HEK293T (cell line): Measurements from ENCODE around the gene CMYA5.
A peak's percentile ranks its signal among the peaks of the same experiment; 100 is the strongest.

Experiments
- CTCF ChIA-PET: fragments of 350-600 bp; formaldehyde crosslinking; extraction: SDS; loops from one replicate; lab custom pipeline; 2021; ENCODE audit warnings: antibody characterized with exemption, inconsistent platforms; lab: Yijun Ruan, JAX
- POLR2A ChIA-PET: fragments of 350-600 bp; formaldehyde crosslinking; extraction: SDS; loops from one replicate; lab custom pipeline; 2020; ENCODE audit warnings: antibody characterized with exemption, inconsistent platforms; lab: Yijun Ruan, JAX
- DNase-seq: peaks from one replicate; pipeline ENCODE4 v3.0.0; 2012; ENCODE audit warnings: mixed read lengths; ENCODE audit errors: extremely low spot score
- ARNT ChIP-seq: fragments of 450-650 bp; IDR thresholded peaks from 2 replicates; pipeline ENCODE4 v1.6.1; 2017; ENCODE audit warnings: mild to moderate bottlenecking
- BHLHE40 ChIP-seq: fragments of 450-650 bp; IDR thresholded peaks from 2 replicates; pipeline ENCODE4 v1.6.1; 2016; ENCODE audit warnings: mild to moderate bottlenecking, moderate library complexity, borderline replicate concordance
- CTBP1 ChIP-seq: fragments of 450-650 bp; IDR thresholded peaks from 2 replicates; pipeline ENCODE4 v1.6.1; 2016; ENCODE audit warnings: borderline replicate concordance
- ELF4 ChIP-seq: fragments of 450-650 bp; IDR thresholded peaks from 2 replicates; pipeline ENCODE4 v1.6.1; 2017; ENCODE audit warnings: antibody characterized with exemption
- FOXA1 ChIP-seq: fragments of 450-650 bp; IDR thresholded peaks from 2 replicates; pipeline ENCODE4 v1.6.1; 2016; ENCODE audit warnings: mild to moderate bottlenecking
- FOXK2 ChIP-seq: fragments of 450-650 bp; IDR thresholded peaks from 2 replicates; pipeline ENCODE4 v1.6.1; 2016; ENCODE audit warnings: mild to moderate bottlenecking
- FOXM1 ChIP-seq: fragments of 450-650 bp; IDR thresholded peaks from 2 replicates; pipeline ENCODE4 v1.6.1; 2017; ENCODE audit warnings: mild to moderate bottlenecking, borderline replicate concordance
- HDGF ChIP-seq: fragments of 450-650 bp; IDR thresholded peaks from 2 replicates; pipeline ENCODE4 v1.6.1; 2017; ENCODE audit warnings: antibody characterized with exemption, borderline replicate concordance
- L3MBTL2 ChIP-seq: fragments of 450-650 bp; conservative IDR thresholded peaks from 2 replicates; pipeline ENCODE4 v1.6.1; 2016; ENCODE audit warnings: mild to moderate bottlenecking
- LEF1 ChIP-seq: fragments of 450-650 bp; IDR thresholded peaks from 2 replicates; pipeline ENCODE4 v1.6.1; 2017; ENCODE audit warnings: mild to moderate bottlenecking, borderline replicate concordance
- NFRKB ChIP-seq: fragments of 450-650 bp; IDR thresholded peaks from 2 replicates; pipeline ENCODE4 v1.6.1; 2016; ENCODE audit warnings: mild to moderate bottlenecking, moderate library complexity
- SP1 ChIP-seq: fragments of 450-650 bp; IDR thresholded peaks from 2 replicates; pipeline ENCODE4 v1.6.1; 2017
- SUZ12 ChIP-seq: fragments of 450-650 bp; IDR thresholded peaks from 2 replicates; pipeline ENCODE4 v1.6.1; 2016; ENCODE audit warnings: mild to moderate bottlenecking
- TARDBP ChIP-seq: fragments of 450-650 bp; IDR thresholded peaks from 2 replicates; pipeline ENCODE4 v1.6.1; 2016
- ZNF384 ChIP-seq: fragments of 450-650 bp; IDR thresholded peaks from 2 replicates; pipeline ENCODE4 v1.6.1; 2016
- TF ChIP-seq, protein P1 (sequence below): fragments of 450-650 bp; IDR thresholded peaks from 2 replicates; pipeline ENCODE4 v1.6.1; 2016

CMYA5 gene

GRCh38 chr5:79707535-79707934 lies 17.9 kb downstream of the CMYA5 start:
- DNase-seq, result no peak
- ChIA-PET POLR2A (no interaction called here), CTCF (no interaction called here)
- TF ChIP-seq BHLHE40, result no peak

- DNase-seq, result no peak
- TF ChIP-seq BHLHE40 (no peak), FOXK2 (no peak), HDGF (no peak), LEF1 (no peak), TARDBP (no peak), SP1 (no peak), L3MBTL2 (no peak), ZNF384 (no peak), ARNT (no peak), FOXA1 (no peak)
- TF ChIP-seq, protein P1, sequence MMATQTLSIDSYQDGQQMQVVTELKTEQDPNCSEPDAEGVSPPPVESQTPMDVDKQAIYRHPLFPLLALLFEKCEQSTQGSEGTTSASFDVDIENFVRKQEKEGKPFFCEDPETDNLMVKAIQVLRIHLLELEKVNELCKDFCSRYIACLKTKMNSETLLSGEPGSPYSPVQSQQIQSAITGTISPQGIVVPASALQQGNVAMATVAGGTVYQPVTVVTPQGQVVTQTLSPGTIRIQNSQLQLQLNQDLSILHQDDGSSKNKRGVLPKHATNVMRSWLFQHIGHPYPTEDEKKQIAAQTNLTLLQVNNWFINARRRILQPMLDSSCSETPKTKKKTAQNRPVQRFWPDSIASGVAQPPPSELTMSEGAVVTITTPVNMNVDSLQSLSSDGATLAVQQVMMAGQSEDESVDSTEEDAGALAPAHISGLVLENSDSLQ, result no peak
- ChIA-PET POLR2A (no interaction called here), CTCF (interaction anchor here (0.6 kb wide), 1 partner anchor 9 kb away, joined by 3 read pairs; no protein-coding TSS in a partner anchor)
Measured at GRCh38 chr5:79712741-79713140, 23.1 kb downstream of the CMYA5 start.

DNA sequence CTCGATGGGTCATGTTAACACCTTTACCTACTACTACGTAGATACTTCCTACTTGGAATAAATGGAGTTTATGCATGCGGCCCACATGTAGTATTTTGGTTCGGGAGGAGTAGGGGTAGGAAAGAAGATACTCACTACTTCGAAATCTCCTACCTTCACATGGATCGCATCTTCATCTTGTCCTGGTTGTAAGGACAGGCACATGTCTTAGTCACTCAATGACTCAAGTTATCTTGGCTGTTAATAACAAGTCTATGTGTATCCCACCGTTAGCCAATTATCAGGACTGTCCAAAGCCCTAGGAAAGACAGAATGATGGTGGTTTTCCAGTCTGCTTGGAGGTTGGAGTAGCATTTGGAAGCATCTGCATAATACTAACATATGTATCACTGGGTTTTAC lies 24.1 kb downstream of the CMYA5 start:
- no peak for DNase-seq
- ChIA-PET CTCF (no interaction called here), POLR2A (no interaction called here)
- TF ChIP-seq ARNT, result no peak
- TF ChIP-seq ZNF384, result no peak
- no peak for TF ChIP-seq LEF1
- no peak for TF ChIP-seq FOXA1
- TF ChIP-seq, protein P1, result no peak
- TF ChIP-seq FOXK2, result no peak
- TF ChIP-seq CTBP1, result no peak
- TF ChIP-seq ELF4, result no peak
- no peak for TF ChIP-seq SP1
- TF ChIP-seq TARDBP, result no peak
- no peak for TF ChIP-seq SUZ12
- no peak for TF ChIP-seq NFRKB
- TF ChIP-seq L3MBTL2, result no peak

DNA sequence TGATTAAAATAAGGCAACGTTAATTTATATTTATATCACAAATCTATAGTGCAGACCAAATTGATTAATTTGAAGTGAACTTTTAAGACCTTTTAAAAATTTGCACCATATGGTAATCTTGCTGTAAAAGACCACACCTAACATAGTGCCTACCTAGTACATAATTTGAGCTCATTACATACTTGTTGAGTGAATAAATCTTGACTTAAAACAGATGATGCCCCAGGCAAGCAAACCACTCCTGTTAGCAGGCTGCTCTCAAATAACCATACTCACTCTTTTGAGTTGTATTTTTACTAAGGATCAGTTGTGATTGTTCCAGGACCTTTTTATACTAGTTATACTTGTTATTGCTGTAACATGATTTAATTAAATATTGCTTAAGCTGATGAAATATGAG lies 27.2 kb downstream of the CMYA5 start:
- TF ChIP-seq TARDBP, result no peak
- no peak for DNase-seq
- POLR2A ChIA-PET, result interaction anchor here (0.5 kb wide), 1 partner anchor 11 kb away, joined by 3 read pairs; no protein-coding TSS in a partner anchor
- CTCF ChIA-PET, result interaction anchor here (2.0 kb wide), 1 partner anchor 14 kb away, joined by 8 read pairs; no protein-coding TSS in a partner anchor

DNA sequence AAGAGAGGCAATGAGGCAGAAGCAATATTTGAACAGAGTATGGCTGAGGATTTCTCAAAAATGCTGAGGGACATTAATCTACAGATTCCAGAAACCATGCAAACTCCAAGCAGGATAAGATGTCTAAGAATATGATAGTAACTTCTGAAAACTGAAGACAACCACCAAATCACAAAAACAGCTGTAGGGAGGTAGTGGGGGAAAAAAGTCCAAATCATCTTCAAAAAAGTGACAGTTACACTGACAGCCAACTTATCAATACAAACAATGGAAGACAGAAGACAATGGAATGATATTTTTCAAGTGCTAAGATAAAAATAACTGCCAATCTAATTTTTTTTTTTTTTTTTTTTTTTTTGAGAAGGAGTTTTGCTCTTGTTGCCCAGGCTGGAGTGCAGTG lies 30.5 kb downstream of the CMYA5 start:
- POLR2A ChIA-PET, result no interaction called here
- CTCF ChIA-PET, result no interaction called here
- DNase-seq, result no peak
- no peak for TF ChIP-seq TARDBP
- TF ChIP-seq, protein P1, result peak; percentile 41; the same call in 1 of the 2 replicates

DNA sequence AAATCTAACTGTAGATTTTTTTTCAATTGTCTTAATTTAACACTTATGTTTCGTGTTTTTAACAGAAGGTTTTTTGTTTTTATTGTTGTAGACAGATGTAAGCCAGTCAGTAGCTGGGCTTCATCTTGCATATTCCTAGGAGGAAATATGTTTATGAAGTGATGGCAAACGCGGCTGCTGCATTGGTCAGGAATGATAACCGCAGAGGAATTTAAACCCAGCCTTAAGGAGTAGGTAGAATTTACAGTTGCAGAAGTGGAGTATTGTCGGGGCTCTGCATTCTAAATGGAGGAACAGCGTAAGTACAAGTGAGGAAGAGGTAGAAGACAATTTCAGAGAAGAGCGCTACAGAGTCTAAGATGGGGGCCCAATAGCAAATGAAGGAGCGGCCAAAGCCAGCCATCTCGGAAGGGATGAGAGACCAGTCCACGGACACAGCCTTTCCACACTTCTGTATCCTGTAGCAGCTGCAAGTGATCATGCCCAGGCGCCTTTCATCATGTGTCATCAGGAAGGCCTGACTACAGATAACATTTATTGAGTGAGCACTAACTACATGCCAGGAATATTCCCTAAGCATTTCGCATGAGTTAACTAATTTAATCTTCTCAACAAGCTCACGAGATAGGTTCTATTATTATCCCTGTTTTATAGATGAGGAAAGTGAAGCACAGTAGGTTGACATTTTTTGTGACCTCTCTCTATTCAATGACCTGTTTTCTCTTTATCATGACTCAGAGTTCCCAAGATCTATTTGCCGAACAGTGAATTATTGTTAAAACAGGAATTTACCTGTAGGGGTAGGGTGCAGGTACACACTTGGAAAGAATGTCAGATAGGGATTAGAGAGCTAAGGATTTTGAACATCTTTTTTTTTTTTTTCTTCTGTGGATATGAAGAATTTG lies 38.1 kb downstream of the CMYA5 start:
- TF ChIP-seq ARNT (no peak), HDGF (no peak), BHLHE40 (no peak)
- DNase-seq, result no peak
- POLR2A ChIA-PET, result interaction anchor here (0.6 kb wide), 1 partner anchor 349 kb away, joined by 3 read pairs; no protein-coding TSS in a partner anchor
- CTCF ChIA-PET, result no interaction called here

GRCh38 chr5:79728396-79728795 lies 38.8 kb downstream of the CMYA5 start:
- TF ChIP-seq SUZ12 (no peak), NFRKB (no peak), FOXK2 (no peak), HDGF (no peak), ZNF384 (no peak), LEF1 (no peak), ARNT (no peak), FOXA1 (no peak), SP1 (no peak), CTBP1 (no peak), BHLHE40 (no peak), FOXM1 (no peak), TARDBP (no peak), ELF4 (no peak)
- TF ChIP-seq, protein P1, result no peak
- DNase-seq, result no peak
- POLR2A ChIA-PET, result interaction anchor here (0.6 kb wide), 1 partner anchor 349 kb away, joined by 3 read pairs; no protein-coding TSS in a partner anchor
- CTCF ChIA-PET, result no interaction called here
